Measurements from ENCODE around the gene BICRA.

Gene BICRA

GRCh38 chr19:47650700-47651099 lies 41.8 kb downstream of the BICRA start:
- peaks cover 7 to 17% of the 10 kb centered on the region in 2 experiments for H3K36me3 ChIP-seq (ENCODE audit: control insufficient read depth in 1 of 2, insufficient read depth in 2 of 2, low read length in 2 of 2)
- H3K27me3 ChIP-seq (ENCODE audit: insufficient read depth, low read length), result no peaks in the 10 kb centered on the region
- H3K4me1 ChIP-seq (ENCODE audit: control insufficient read depth in 1 of 2, insufficient read depth in 2 of 2, low read length in 2 of 2), result peaks cover 19 to 21% of the 10 kb centered on the region in 2 experiments
- H3K23ac ChIP-seq (ENCODE audit: low read length), result no peak overlapping the region
- H3K79me2 ChIP-seq (ENCODE audit: control insufficient read depth, insufficient read depth, low read length, poor library complexity), result peaks cover 21% of the 10 kb centered on the region
- H4K12ac ChIP-seq (ENCODE audit: low read depth, low read length), result no peak overlapping the region
- no peak overlapping the region for H2AFZ ChIP-seq (ENCODE audit: insufficient read depth, low read length, poor library complexity)
- no peak overlapping the region for H2AK5ac ChIP-seq (ENCODE audit: low read length)
- no peak overlapping the region for H4K91ac ChIP-seq (ENCODE audit: low read depth, low read length)
- H4K8ac ChIP-seq (ENCODE audit: low read depth, low read length), result no peak overlapping the region
- no peak overlapping the region for H3K4me3 ChIP-seq (ENCODE audit: low read depth, low read length)
- H2BK12ac ChIP-seq (ENCODE audit: low read length), result no peak overlapping the region
- H3K27ac ChIP-seq (ENCODE audit: low read depth, low read length), result no peak overlapping the region
- peak overlapping the region; percentile 37 for H3K4ac ChIP-seq (ENCODE audit: low read depth, low read length)
- H3K79me1 ChIP-seq (ENCODE audit: low read length), result peaks cover 17% of the 10 kb centered on the region
- no peak overlapping the region for H3K14ac ChIP-seq (ENCODE audit: low read length)
- no peaks in the 10 kb centered on the region for H3K9me3 ChIP-seq (ENCODE audit: insufficient read depth, low read depth, low read length)
- peak overlapping the region; percentile 10 for H3K18ac ChIP-seq (ENCODE audit: low read length)
- H2BK5ac ChIP-seq (ENCODE audit: low read depth, low read length, poor library complexity), result no peak overlapping the region
- H3K4me2 ChIP-seq (ENCODE audit: low read length), result no peak overlapping the region
- DNase-seq, result no peak
- no peak overlapping the region for H3K9ac ChIP-seq (ENCODE audit: low read length)
- no CpG with 5 or more reads among the region's 7 CpGs for WGBS (ENCODE audit: extremely low coverage, insufficient coverage, insufficient read length)
- H2BK120ac ChIP-seq (ENCODE audit: insufficient read depth, low read length, poor library complexity), result no peak overlapping the region

- Histone ChIP-seq H3K9ac (ENCODE audit: low read length) (no peak overlapping the region), H2BK5ac (ENCODE audit: low read depth, low read length, poor library complexity) (no peak overlapping the region), H3K4me1 (ENCODE audit: control insufficient read depth in 1 of 2, insufficient read depth in 2 of 2, low read length in 2 of 2) (peaks cover 15 to 17% of the 10 kb centered on the region in 2 experiments), H3K18ac (ENCODE audit: low read length) (peak overlapping the region; percentile 10), H2BK12ac (ENCODE audit: low read length) (no peak overlapping the region), H3K9me3 (ENCODE audit: insufficient read depth, low read depth, low read length) (no peaks in the 10 kb centered on the region), H4K8ac (ENCODE audit: low read depth, low read length) (no peak overlapping the region), H4K12ac (ENCODE audit: low read depth, low read length) (no peak overlapping the region), H3K14ac (ENCODE audit: low read length) (no peak overlapping the region), H2AFZ (ENCODE audit: insufficient read depth, low read length, poor library complexity) (no peak overlapping the region), H3K27ac (ENCODE audit: low read depth, low read length) (no peak overlapping the region), H4K91ac (ENCODE audit: low read depth, low read length) (no peak overlapping the region), H2BK120ac (ENCODE audit: insufficient read depth, low read length, poor library complexity) (no peak overlapping the region), H3K27me3 (ENCODE audit: insufficient read depth, low read length) (no peaks in the 10 kb centered on the region), H3K4me3 (ENCODE audit: low read depth, low read length) (no peak overlapping the region), H3K79me2 (ENCODE audit: control insufficient read depth, insufficient read depth, low read length, poor library complexity) (peaks cover 19% of the 10 kb centered on the region), H3K4ac (ENCODE audit: low read depth, low read length) (peak overlapping the region; percentile 37), H3K23ac (ENCODE audit: low read length) (no peak overlapping the region), H3K79me1 (ENCODE audit: low read length) (peaks cover 14% of the 10 kb centered on the region), H2AK5ac (ENCODE audit: low read length) (no peak overlapping the region), H3K4me2 (ENCODE audit: low read length) (no peak overlapping the region), H3K36me3 (ENCODE audit: control insufficient read depth in 1 of 2, insufficient read depth in 2 of 2, low read length in 2 of 2) (peaks cover 7 to 19% of the 10 kb centered on the region in 2 experiments)
- peak; percentile 71 to 76 for DNase-seq
- WGBS (ENCODE audit: extremely low coverage, insufficient coverage, insufficient read length), result no CpG with 5 or more reads among the region's 12 CpGs
These were observed 42.2 kb downstream of the BICRA start for GRCh38 chr19:47651132-47651531.

- Histone ChIP-seq H2AFZ (ENCODE audit: insufficient read depth, low read length, poor library complexity) (no peak overlapping the region), H4K8ac (ENCODE audit: low read depth, low read length) (no peak overlapping the region), H3K27ac (ENCODE audit: low read depth, low read length) (no peak overlapping the region), H3K4me2 (ENCODE audit: low read length) (no peak overlapping the region), H2BK5ac (ENCODE audit: low read depth, low read length, poor library complexity) (no peak overlapping the region), H3K18ac (ENCODE audit: low read length) (peak overlapping the region; percentile 19), H3K27me3 (ENCODE audit: insufficient read depth, low read length) (no peaks in the 10 kb centered on the region), H3K4ac (ENCODE audit: low read depth, low read length) (peak overlapping the region; percentile 80), H3K14ac (ENCODE audit: low read length) (no peak overlapping the region), H3K4me3 (ENCODE audit: low read depth, low read length) (no peak overlapping the region), H3K36me3 (ENCODE audit: control insufficient read depth in 1 of 2, insufficient read depth in 2 of 2, low read length in 2 of 2) (peaks cover 7 to 19% of the 10 kb centered on the region in 2 experiments), H2BK12ac (ENCODE audit: low read length) (no peak overlapping the region), H3K79me1 (ENCODE audit: low read length) (peaks cover 14% of the 10 kb centered on the region), H2BK120ac (ENCODE audit: insufficient read depth, low read length, poor library complexity) (no peak overlapping the region), H3K23ac (ENCODE audit: low read length) (no peak overlapping the region), H2AK5ac (ENCODE audit: low read length) (peak overlapping the region; percentile 7), H3K9ac (ENCODE audit: low read length) (no peak overlapping the region), H3K9me3 (ENCODE audit: insufficient read depth, low read depth, low read length) (no peaks in the 10 kb centered on the region), H4K91ac (ENCODE audit: low read depth, low read length) (no peak overlapping the region), H4K12ac (ENCODE audit: low read depth, low read length) (no peak overlapping the region), H3K4me1 (ENCODE audit: control insufficient read depth in 1 of 2, insufficient read depth in 2 of 2, low read length in 2 of 2) (peaks cover 12 to 14% of the 10 kb centered on the region in 2 experiments), H3K79me2 (ENCODE audit: control insufficient read depth, insufficient read depth, low read length, poor library complexity) (peaks cover 16% of the 10 kb centered on the region)
- DNase-seq, result no peak
- WGBS (ENCODE audit: extremely low coverage, insufficient coverage, insufficient read length), result no CpG with 5 or more reads among the region's 9 CpGs
These were observed 42.8 kb downstream of the BICRA start for GRCh38 chr19:47651691-47652090.

GRCh38 chr19:47652285-47652684 lies 43.4 kb downstream of the BICRA start:
- WGBS (ENCODE audit: extremely low coverage, insufficient coverage, insufficient read length), result no CpG with 5 or more reads among the region's 3 CpGs

More at GRCh38 chr19:47652285-47652684, 43.4 kb downstream of the BICRA start:
- no peak overlapping the region for H3K18ac ChIP-seq (ENCODE audit: low read length)
- no peak overlapping the region for H2BK120ac ChIP-seq (ENCODE audit: insufficient read depth, low read length, poor library complexity)
- no peak overlapping the region for H4K91ac ChIP-seq (ENCODE audit: low read depth, low read length)
- no peak overlapping the region for H2BK5ac ChIP-seq (ENCODE audit: low read depth, low read length, poor library complexity)
- no peak overlapping the region for H4K8ac ChIP-seq (ENCODE audit: low read depth, low read length)
- DNase-seq, result peak in 1 of 2 donors; percentile 26
- no peak overlapping the region for H3K14ac ChIP-seq (ENCODE audit: low read length)
- no peaks in the 10 kb centered on the region for H3K9me3 ChIP-seq (ENCODE audit: insufficient read depth, low read depth, low read length)
- H2AFZ ChIP-seq (ENCODE audit: insufficient read depth, low read length, poor library complexity), result no peak overlapping the region
- H3K23ac ChIP-seq (ENCODE audit: low read length), result no peak overlapping the region
- no peak overlapping the region for H2AK5ac ChIP-seq (ENCODE audit: low read length)
- peaks cover 7 to 17% of the 10 kb centered on the region in 2 experiments for H3K36me3 ChIP-seq (ENCODE audit: control insufficient read depth in 1 of 2, insufficient read depth in 2 of 2, low read length in 2 of 2)
- H2BK12ac ChIP-seq (ENCODE audit: low read length), result no peak overlapping the region
- H3K9ac ChIP-seq (ENCODE audit: low read length), result no peak overlapping the region
- peaks cover 11% of the 10 kb centered on the region for H3K79me1 ChIP-seq (ENCODE audit: low read length)
- no peak overlapping the region for H3K4ac ChIP-seq (ENCODE audit: low read depth, low read length)
- H3K27me3 ChIP-seq (ENCODE audit: insufficient read depth, low read length), result no peaks in the 10 kb centered on the region
- H3K27ac ChIP-seq (ENCODE audit: low read depth, low read length), result no peak overlapping the region
- peaks cover 14% of the 10 kb centered on the region for H3K79me2 ChIP-seq (ENCODE audit: control insufficient read depth, insufficient read depth, low read length, poor library complexity)
- peaks cover 9 to 12% of the 10 kb centered on the region in 2 experiments for H3K4me1 ChIP-seq (ENCODE audit: control insufficient read depth in 1 of 2, insufficient read depth in 2 of 2, low read length in 2 of 2)
- no peak overlapping the region for H4K12ac ChIP-seq (ENCODE audit: low read depth, low read length)
- H3K4me3 ChIP-seq (ENCODE audit: low read depth, low read length), result no peak overlapping the region
- no peak overlapping the region for H3K4me2 ChIP-seq (ENCODE audit: low read length)

Data from trophoblast cell (in vitro differentiated cells and primary cell).